GM21515 (cell line): ENCODE data around the gene MIEF2.
"Not testable (repeated sequence)": the region's sequence is repeated elsewhere in the genome, so short reads cannot be mapped to it uniquely, and the experiment has no call there.

ENCODE experiments used
- ATAC-seq: cut with Tn5 transposase; IDR thresholded peaks from one replicate; pipeline ENCODE4 v1.9.1; 2021; ENCODE audit not compliant: unreplicated experiment

The MIEF2 gene

GRCh38 chr17:18280766-18281371, 20.4 kb downstream of the MIEF2 start:
- ATAC-seq: no peak

- no peak for ATAC-seq
Observed at GRCh38 chr17:18281788-18282187, 21.3 kb downstream of the MIEF2 start.

GRCh38 chr17:18285296-18285695, 24.8 kb downstream of the MIEF2 start:
- ATAC-seq: no peak

GRCh38 chr17:18291718-18292540, 31.5 kb downstream of the MIEF2 start:
- no peak for ATAC-seq

- not testable (repeated sequence) for ATAC-seq
Observed at GRCh38 chr17:18298061-18298460, 37.6 kb downstream of the MIEF2 start.

GRCh38 chr17:18300725-18301480, 40.4 kb downstream of the MIEF2 start:
- no peak for ATAC-seq

GRCh38 chr17:18303206-18303605, 42.7 kb downstream of the MIEF2 start:
- not testable (repeated sequence) for ATAC-seq

- ATAC-seq: no peak
Observed at GRCh38 chr17:18309202-18309601, 48.7 kb downstream of the MIEF2 start.

- peak; percentile 23 for ATAC-seq
Observed at GRCh38 chr17:18314059-18314730, 53.7 kb downstream of the MIEF2 start.

- ATAC-seq: peak; percentile 76
Observed at GRCh38 chr17:18314731-18315561, 54.5 kb downstream of the MIEF2 start, which contains the start of the genes SMCR8 and TOP3A. SMCR8 (plus strand) TSS chr17:18315293; CDS start chr17:18315790, 497 bp downstream. TOP3A (minus strand) TSS chr17:18314994; CDS start chr17:18314778, 216 bp downstream.

GRCh38 chr17:18315562-18315922, 55.1 kb downstream of the MIEF2 start:
- ATAC-seq: peak; percentile 8

- ATAC-seq: no peak
Observed at GRCh38 chr17:18315961-18316360, 55.5 kb downstream of the MIEF2 start.
